GM15510 (cell line): ENCODE data around the gene FAT2.

ENCODE experiments used
- POLR2A ChIP-seq: IDR thresholded peaks from 3 replicates; pipeline ENCODE4 v1.6.1; 2011; ENCODE audit warnings: borderline replicate concordance; ENCODE audit not compliant: insufficient read length; ENCODE audit errors: extremely low read depth

The FAT2 gene

GRCh38 chr5:151577566-151577965, 13.6 kb downstream of the FAT2 start:
- TF ChIP-seq POLR2A, result no peak

- TF ChIP-seq POLR2A, result no peak
These were observed 16.6 kb downstream of the FAT2 start for GRCh38 chr5:151574444-151574996.

DNA sequence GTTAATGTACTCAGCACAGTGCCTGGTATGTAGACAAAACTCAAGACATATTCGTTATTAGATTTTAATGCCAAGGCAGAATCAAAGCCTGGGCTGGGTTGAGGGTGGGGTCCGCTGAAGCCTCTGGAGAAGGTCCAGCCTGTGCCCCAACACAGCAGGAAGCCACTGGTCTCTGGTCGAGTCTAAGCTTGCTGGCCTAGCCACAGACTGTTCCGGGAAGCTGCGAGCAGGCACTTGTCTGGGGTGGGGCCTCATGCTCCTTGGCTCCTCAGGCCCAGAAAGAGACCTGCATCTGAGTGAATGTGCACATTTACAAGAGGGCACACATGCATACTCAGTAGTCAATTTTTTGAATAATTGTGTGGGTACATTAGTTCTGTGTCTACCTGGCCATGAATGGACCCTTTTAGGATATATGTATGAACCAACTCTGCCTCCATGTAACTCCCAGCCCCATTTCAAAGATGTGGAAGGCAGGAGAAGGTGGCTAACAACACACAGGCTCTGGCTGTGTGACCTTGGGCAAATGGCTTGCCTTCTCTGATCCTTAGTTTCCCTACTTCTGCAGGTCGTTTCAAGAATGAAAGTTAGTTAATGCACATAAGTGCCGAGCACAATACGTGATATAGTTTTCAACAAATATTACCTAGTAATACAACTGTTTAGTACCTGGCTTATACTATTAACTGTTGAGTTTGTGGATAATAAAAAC, 18.3 kb downstream of the FAT2 start:
- no peak for TF ChIP-seq POLR2A

GRCh38 chr5:151571270-151572173, 19.6 kb downstream of the FAT2 start:
- TF ChIP-seq POLR2A, result no peak

GRCh38 chr5:151570512-151571269, 20.4 kb downstream of the FAT2 start:
- no peak for TF ChIP-seq POLR2A

DNA sequence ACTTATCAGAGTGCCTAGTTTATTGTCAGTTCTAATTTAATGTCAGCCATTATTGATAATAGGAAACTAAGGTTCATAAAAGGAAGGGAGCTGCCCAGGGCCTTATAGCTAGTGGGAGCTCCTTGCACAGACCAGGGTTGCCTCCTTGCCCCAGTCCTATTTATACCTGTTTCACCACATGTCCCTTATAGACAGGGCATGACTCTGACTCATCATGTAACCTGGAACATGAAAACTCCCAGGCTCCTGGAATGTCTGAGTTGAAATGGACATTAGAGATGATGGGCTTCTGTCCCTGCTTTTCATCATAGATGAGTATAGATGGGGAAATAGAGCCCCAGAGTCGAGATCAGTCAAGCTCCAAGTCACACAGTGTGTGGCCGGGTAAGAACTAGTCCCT, 21.1 kb downstream of the FAT2 start:
- no peak for TF ChIP-seq POLR2A

GRCh38 chr5:151569132-151570046, 21.7 kb downstream of the FAT2 start:
- no peak for TF ChIP-seq POLR2A

GRCh38 chr5:151568036-151568435, 23.1 kb downstream of the FAT2 start:
- no peak for TF ChIP-seq POLR2A

DNA sequence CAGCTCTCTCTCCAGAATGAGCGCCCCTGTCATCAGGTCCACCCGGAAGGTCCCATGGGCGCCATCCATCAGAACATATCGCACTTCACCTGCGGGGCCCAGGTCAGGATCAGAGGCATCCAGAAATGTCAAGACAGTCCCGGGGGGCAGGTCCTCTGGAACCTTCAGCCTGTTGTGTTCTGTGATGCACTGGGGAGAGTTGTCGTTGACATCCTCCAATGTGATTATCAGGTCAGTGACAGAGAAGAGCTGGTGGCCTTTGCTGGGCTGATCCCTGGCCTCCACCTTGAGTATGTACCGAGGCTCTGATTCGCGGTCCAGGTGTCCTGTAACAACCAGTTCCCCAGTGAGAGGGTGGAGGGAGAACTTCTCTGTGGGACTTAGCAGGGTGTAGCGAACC, 25.2 kb downstream of the FAT2 start:
- no peak for TF ChIP-seq POLR2A

GRCh38 chr5:151562019-151562707, 29.0 kb downstream of the FAT2 start:
- TF ChIP-seq POLR2A, result no peak

DNA sequence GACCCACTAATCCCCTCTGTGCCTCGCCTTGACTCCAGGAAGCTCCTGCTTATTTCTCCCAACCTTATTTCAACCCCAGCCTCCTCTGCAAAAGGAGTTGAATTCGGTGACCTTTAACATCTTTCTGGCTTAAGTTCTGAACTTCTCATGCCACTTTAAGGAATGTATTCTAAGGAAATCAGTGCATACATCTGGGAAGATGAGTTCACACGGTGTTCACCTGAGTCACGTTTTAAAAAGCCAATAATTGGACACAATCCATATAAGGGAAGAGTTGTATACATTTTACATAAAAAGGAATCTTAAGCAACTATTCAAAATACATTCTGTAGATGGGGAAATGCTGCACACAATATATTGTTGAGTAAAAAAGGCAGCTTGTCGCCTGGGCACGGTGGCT, 33.2 kb downstream of the FAT2 start:
- TF ChIP-seq POLR2A, result no peak

- TF ChIP-seq POLR2A, result no peak
These were observed 33.7 kb downstream of the FAT2 start for GRCh38 chr5:151557466-151557865.

DNA sequence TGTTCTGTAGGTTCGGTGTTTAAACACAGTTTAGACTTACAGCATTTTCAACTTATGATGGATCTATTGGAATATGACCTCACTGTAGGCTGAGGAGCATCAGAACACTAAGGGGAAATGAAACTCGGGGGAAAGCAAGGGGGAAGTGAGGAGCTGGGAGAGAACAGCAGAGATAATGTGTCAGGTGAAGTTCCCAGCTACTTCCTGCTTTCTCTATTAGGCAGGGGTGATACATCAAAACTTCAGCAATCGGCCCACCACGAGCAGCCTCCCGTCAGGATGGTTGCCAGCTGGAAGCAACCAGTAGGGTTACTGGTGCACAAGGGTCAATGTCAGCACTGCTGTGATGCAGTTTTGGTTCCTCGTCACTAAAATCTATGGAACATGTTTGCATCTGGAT, 34.3 kb downstream of the FAT2 start:
- no peak for TF ChIP-seq POLR2A
